ENCODE results near the gene CLCN1. TPM values are rescaled to one million over a fixed set of nuclear protein-coding genes. Genes with fewer than 3 reads are reported as not detected.

The CLCN1 gene
- total and polyA plus RNA-seq, 10 of the 15 experiments (the other 5 are each of a cell fraction or from before 2014, with no cell fraction given), result 0.30 TPM; not detected in 9

DNA sequence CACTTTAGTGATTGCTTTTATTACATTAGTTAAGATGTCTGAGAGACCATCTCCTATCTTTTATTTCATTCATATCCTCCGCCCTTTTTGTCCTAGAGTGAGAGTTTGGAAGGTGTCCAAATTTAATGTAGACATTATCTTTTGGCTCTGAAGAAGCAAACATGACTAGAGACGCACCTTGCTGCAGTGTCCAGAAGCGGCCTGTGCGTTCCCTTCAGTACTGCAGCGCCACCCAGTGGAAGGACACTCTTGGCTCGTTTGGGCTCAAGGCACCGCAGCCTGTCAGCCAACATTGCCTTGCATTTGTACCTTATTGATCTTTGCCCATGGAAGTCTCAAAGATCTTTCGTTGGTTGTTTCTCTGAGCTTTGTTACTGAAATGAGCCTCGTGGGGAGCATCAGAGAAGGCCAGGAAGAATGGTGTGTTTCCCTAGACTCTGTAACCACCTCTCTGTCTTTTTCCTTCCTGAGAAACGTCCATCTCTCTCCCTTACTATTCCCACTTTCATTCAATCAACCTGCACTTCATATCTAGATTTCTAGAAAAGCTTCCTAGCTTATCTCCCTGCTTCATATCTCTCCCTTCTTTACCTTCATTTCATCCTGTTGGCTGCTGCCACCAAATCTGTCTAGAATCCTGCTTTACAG lies 10.4 kb upstream of the CLCN1 start (continued):
- peak; percentile 45; the same call in 1 of the 2 replicates for TF ChIP-seq SMC3 (IDR thresholded peaks at IDR 0.05; ENCODE audit: borderline replicate concordance, low read length)
- no peak for TF ChIP-seq ATF7 (IDR thresholded peaks at IDR 0.05; ENCODE audit: low read depth)

DNA sequence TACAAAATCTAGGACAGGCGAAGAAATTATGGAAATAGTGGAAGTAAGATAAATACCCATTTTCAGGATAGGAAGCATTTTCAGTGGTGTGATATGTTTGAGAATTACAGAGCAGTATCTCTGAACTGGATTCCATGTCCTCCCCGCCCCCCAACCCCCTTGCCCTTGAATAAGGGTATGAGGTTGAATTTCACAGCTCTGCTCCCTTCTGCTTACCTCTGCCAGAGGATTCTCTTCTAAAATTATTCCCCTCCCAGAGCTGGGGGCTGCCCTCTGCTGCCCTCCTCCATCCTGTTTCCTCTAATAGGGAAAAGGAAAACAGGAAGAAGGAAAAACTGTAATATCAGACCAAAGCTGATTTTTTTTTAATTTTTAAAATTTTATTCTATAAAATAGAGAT lies 7.3 kb upstream of the CLCN1 start:
- no peaks in the 10 kb centered on the region; the same call in 1 of the 2 replicates for H3K4me1 ChIP-seq (ENCODE audit: control insufficient read depth, insufficient read depth, low read length)
- POLR2A ChIA-PET, result interaction anchor here (0.7 to 0.9 kb wide), 2 partner anchors 18 to 56 kb away, joined by 3 read pairs; no protein-coding TSS in a partner anchor
- H3K27me3 ChIP-seq (replicated peaks in 1 of 2; ENCODE audit: control insufficient read depth in 2 of 2, insufficient read depth in 2 of 2, low read length in 1 of 2), result no peaks in the 10 kb centered on the region
- intact Hi-C loops (cut with micrococcal nuclease; ENCODE audit: unreplicated experiment) (loop anchor here (5.0 kb wide), 1 partner anchor 74 kb away; the partner anchor contains the start of gene ZYX), in situ Hi-C loops (cut with MboI) (no loop called here)
- H4K20me1 ChIP-seq (ENCODE audit: control insufficient read depth, insufficient read depth), result no peaks in the 10 kb centered on the region
- no peak for DNase-seq (ENCODE audit: low read depth, low spot score)
- no peaks in the 10 kb centered on the region for H3K9me3 ChIP-seq (replicated peaks; ENCODE audit: control insufficient read depth, insufficient read depth, low read length)
- no peak overlapping the region for H2AFZ ChIP-seq (ENCODE audit: control insufficient read depth, low read depth, low read length)
- SMC1A ChIA-PET (ENCODE audit: uncharacterized antibody, unreplicated experiment), result interaction anchor here (0.6 to 2.0 kb wide), 6 partner anchors 8 to 354 kb away, joined by 3 to 6 read pairs (median 3); no protein-coding TSS in a partner anchor
- BruUV-seq (replicated peaks), result no TSS peak
- TF ChIP-seq POLR2A (IDR thresholded peaks at IDR 0.05; ENCODE audit: low read depth, low read length) (no peak), NR2C2 (IDR thresholded peaks at IDR 0.05; ENCODE audit: borderline replicate concordance, control insufficient read depth, insufficient read length, low read depth) (no peak), HDAC6 (IDR thresholded peaks at IDR 0.05; ENCODE audit: unreplicated experiment) (no peak), NFYB (IDR thresholded peaks at IDR 0.05; ENCODE audit: insufficient read depth, low read depth, low read length) (no peak), ZZZ3 (IDR thresholded peaks at IDR 0.05; ENCODE audit: control insufficient read depth, insufficient read length, low read depth) (no peak), HDAC2 (IDR thresholded peaks at IDR 0.05) (no peak), CBX3 (IDR thresholded peaks at IDR 0.05; ENCODE audit: borderline replicate concordance, low read depth) (no peak), GABPA (IDR thresholded peaks at IDR 0.05; ENCODE audit: low read depth) (no peak)
- TF ChIP-seq, protein P1, sequence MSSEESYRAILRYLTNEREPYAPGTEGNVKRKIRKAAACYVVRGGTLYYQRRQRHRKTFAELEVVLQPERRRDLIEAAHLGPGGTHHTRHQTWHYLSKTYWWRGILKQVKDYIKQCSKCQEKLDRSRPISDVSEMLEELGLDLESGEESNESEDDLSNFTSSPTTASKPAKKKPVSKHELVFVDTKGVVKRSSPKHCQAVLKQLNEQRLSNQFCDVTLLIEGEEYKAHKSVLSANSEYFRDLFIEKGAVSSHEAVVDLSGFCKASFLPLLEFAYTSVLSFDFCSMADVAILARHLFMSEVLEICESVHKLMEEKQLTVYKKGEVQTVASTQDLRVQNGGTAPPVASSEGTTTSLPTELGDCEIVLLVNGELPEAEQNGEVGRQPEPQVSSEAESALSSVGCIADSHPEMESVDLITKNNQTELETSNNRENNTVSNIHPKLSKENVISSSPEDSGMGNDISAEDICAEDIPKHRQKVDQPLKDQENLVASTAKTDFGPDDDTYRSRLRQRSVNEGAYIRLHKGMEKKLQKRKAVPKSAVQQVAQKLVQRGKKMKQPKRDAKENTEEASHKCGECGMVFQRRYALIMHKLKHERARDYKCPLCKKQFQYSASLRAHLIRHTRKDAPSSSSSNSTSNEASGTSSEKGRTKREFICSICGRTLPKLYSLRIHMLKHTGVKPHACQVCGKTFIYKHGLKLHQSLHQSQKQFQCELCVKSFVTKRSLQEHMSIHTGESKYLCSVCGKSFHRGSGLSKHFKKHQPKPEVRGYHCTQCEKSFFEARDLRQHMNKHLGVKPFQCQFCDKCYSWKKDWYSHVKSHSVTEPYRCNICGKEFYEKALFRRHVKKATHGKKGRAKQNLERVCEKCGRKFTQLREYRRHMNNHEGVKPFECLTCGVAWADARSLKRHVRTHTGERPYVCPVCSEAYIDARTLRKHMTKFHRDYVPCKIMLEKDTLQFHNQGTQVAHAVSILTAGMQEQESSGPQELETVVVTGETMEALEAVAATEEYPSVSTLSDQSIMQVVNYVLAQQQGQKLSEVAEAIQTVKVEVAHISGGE (CRISPR knock-in tag; IDR thresholded peaks at IDR 0.05), result no peak
- no peak for FAIRE-seq
- H3K36me3 ChIP-seq (ENCODE audit: control insufficient read depth in 2 of 2, insufficient read depth in 2 of 2, low read length in 1 of 2), result peaks cover 15 to 19% of the 10 kb centered on the region in 2 experiments
- H3K9ac ChIP-seq (ENCODE audit: control insufficient read depth, insufficient read depth, low read length), result no peak overlapping the region
- RAD21 ChIA-PET (ENCODE audit: unreplicated experiment), result interaction anchor here (1.4 kb wide), 1 partner anchor 69 kb away, joined by 5 read pairs; no protein-coding TSS in a partner anchor
- no peak for ATAC-seq
- H3K27ac ChIP-seq (ENCODE audit: control insufficient read depth, insufficient read depth), result no peak overlapping the region
- H3K4me3 ChIP-seq, result no peak overlapping the region
- WGBS (ENCODE audit: insufficient coverage, insufficient replicate concordance, low lambda C conversion rate, missing lambda C conversion rate), result 93% methylated on average over 2 of the region's 2 CpGs
- no peak overlapping the region for H3K4me2 ChIP-seq (ENCODE audit: control insufficient read depth, insufficient read depth)
- CTCF ChIA-PET, result interaction anchor here (0.6 to 2.7 kb wide), 3 partner anchors 9 to 69 kb away, joined by 3 to 15 read pairs (median 5); no protein-coding TSS in a partner anchor
- no peaks in the 10 kb centered on the region for H3K79me2 ChIP-seq (ENCODE audit: control insufficient read depth, insufficient read depth, low read length)
